ENCODE data around the gene CIB1.
"Not testable (repeated sequence)": the region's sequence is repeated elsewhere in the genome, so short reads cannot be mapped to it uniquely, and the experiment has no call there.

CIB1 gene

DNA sequence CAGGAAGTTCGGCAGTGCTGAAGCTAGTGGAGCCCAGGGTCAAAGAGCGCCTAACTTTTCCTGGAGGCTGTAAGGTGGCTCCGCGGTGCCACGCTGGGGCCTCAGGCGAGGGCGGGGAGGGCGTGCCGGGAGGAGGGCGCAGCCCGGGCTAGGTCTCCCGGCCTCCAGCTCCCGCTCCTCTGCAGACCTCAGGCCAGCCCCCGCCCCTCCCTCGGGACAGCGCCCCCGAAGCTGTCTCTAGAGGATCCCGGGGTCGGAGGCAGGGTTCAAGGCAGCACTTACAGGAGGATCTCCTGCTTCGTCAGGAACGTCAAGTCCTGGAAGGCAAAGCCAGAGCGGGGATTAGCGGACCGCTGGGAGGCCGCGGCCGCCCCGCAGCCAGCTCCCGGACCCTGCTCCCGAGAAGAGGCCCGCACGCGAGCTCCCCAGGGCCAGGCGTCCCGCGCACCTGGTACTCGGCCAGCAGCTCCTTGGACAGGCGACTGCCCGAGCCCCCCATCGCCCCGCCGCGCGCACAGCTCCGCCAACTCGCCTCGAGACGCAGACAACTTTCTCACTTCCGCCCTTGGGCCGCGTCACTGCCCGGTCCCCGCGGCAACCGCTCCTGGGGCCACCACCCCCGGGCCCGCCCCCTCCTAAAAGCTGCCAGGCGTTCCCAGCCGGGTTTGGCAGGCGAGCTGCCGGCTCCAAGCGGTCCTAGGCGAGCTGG lies at the start of gene CIB1:
TSS of gene CIB1 (minus strand) at position 555 of the 709 bp plus-strand sequence. CDS start at position 499, 56 bp downstream.
- DNase-seq, result peak; percentile 92

- DNase-seq, result not testable (repeated sequence)
Observed at GRCh38 chr15:90281637-90282036, 47.9 kb upstream of the CIB1 start.

DNA sequence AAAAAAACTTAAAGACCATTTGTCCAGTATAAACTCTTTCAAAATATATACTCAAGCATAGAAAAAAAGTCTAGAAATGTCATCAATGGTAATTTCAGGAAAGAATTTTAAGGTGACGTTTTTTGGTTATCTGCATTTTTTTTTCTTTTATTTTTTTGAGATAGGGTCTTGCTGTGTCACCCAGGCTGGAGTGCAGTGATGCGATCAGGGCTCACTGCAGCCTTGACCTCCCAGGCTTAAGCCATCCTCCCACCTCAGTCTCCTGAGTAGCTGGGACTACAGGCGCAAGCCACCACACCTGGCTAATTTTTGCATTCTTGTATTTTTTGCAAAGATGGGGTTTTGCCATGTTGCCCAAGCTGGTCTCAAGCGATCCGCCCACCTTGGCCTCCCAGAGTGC lies 47.0 kb upstream of the CIB1 start:
- DNase-seq, result not testable (repeated sequence)

- not testable (repeated sequence) for DNase-seq
Observed at GRCh38 chr15:90278467-90278866, 44.7 kb upstream of the CIB1 start.

DNA sequence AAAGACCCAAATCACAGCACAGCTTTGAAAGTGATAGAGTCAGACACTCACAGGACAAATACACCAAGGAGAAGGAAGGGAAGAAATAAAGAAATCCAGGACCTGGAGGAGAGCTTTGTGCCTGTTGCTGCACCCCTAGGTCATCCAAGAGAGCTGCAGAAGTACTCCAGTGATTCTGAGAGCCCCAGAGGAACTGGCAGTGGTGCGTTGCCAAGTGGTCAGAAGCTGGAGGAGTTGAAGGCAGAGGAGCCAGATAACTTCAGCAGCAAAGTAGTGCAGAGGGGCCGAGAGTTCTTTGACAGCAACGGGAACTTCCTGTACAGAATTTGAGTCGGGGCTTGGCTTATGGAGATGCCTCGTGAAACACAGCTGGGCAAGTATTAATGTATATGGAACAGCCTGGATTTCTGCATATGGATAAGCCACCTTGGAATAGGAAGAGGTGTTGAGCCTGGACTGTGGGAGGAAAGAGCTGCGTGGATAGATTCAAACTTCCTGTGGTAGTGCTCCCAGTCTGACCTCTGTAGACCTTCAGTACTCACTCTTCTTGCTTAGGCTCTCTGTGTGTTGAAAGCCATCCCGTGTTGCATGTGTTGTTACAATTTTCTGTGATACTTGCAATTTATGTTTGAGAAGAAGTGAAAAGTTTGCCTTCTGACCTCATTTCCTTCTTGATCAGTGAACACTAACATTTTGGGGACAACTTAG lies 37.9 kb upstream of the CIB1 start:
- DNase-seq, result no peak

- DNase-seq, result no peak
Observed at GRCh38 chr15:90270502-90271150, 36.9 kb upstream of the CIB1 start.

DNA sequence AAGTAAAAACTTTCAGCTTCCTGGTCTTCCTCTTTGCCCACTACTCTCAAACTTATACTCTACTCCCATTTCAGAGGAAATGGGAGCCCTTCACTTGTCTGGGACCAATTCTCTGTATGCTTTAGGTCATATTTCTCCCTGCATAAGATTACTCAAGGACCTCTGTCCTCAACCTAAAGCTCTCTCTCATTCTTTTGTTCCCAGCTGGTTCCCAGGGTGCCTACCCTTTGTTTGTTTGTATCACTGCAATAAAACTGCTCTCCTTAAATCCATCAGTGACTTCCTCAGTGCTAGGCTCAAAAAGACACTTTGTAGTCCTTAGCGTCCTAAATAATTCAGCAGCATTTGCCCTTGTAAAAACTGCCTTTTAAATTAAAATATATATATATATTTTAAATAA lies 34.7 kb upstream of the CIB1 start:
- DNase-seq, result no peak

GRCh38 chr15:90266485-90266884 lies 32.7 kb upstream of the CIB1 start:
- DNase-seq, result no peak

GRCh38 chr15:90266061-90266431 lies 32.3 kb upstream of the CIB1 start:
- no peak for DNase-seq

GRCh38 chr15:90265271-90266060 lies 31.7 kb upstream of the CIB1 start, which contains the start of gene NGRN:
TSS of gene NGRN (plus strand) at chr15:90265672. CDS start at chr15:90265713, 41 bp downstream.
- peak; percentile 99 for DNase-seq

DNA sequence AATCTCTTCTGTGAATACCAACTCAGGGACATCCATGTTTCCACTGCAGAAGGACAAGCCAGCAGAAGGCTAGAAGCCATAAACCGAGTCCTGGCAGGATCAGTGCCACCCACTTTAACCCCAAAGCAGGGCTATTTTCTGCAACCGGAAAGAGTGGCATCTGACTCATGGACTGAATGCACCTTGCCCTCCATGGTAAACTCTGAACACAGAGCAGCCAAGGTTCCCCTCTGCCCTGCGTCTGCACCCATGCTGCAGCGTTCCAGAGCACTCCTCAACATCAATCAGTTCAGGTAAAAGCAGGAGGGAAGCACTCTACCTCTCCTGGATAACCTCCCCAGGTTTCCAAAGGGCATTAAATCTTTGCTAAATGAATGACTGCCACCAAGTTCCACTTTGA lies 30.9 kb upstream of the CIB1 start:
- no peak for DNase-seq

- DNase-seq, result no peak
Observed at GRCh38 chr15:90262426-90262825, 28.7 kb upstream of the CIB1 start.

DNA sequence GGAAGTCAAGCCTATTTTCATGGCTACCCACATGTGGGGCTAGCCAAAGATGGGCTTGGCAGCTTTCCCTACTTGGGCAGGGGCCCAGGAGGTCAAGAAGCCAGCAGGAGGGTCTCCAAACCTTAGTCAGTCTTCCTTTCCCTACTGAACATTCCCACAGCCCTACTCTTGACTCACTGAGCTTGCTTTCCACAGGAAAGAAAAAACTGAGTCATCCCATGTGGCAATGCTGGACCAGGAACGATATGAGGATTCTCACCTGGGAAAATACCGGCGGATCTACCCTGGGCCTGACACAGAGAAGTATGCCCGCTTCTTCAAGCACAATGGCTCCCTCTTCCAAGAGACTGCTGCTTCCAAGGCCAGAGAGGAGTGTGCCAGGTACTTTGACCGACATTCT lies 28.1 kb upstream of the CIB1 start:
- DNase-seq, result no peak

DNA sequence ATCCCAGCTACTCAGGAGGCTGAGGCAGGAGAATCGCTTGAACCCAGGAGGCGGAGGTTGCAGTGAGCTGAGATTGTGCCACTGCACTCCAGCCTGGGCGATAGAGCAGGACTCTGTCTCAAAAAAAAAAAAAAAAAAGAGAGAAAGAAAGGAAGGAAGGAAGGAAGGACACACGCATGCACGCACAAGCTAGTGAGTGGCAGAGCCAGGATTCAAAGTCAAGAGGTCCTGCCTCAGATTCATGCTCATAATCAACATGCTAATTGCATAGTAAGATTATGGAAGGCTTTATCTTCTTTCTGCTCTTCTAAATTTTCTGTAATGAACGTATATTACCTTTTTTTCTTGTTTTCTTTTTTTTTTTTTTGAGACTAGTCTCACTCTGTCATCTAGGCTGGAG lies 27.0 kb upstream of the CIB1 start:
- DNase-seq, result not testable (repeated sequence)

DNA sequence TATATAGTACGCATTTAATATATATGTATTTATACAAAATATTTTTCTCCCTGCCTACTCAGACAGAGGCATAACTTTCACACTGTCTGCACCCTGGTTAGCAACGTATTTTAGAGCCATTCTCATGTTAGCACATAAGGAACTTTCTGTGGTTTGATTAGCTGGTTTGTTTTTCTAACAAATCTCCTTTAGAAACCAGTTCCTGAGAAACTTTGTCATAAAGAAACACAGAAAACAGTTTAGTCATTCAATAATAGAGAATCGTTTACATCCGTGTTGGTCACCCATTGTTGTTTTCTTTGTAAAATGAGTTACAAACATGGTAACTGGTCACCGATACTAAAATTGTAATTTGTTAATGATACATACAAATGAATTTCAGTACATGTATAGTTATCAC lies 25.8 kb upstream of the CIB1 start:
- no peak for DNase-seq

DNA sequence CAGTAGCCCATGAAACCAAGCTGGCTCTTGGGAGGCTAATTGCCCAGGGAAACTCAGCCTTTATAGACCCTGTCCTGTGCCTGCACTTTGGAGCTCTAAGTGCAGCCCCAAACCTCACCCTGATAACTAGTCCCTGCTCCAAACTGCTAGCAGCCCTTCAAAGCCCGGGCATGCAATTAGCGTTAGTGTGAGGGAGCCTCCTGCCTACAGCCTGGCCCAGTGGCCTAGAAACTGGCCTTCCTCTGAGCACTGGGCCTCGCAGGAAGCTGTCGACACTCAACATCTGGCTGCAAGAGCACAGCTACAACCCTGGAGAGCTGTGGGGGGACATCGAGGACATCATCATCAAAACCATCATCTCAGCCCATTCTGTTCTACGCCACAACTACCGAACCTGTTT lies 24.0 kb upstream of the CIB1 start:
- DNase-seq, result no peak

GRCh38 chr15:90249203-90249863 lies 15.6 kb upstream of the CIB1 start, which contains the start of gene TTLL13:
TSS of gene TTLL13 (plus strand) at chr15:90249556. CDS start at chr15:90250631, 1,075 bp downstream.
- peak; percentile 96 for DNase-seq

DNA sequence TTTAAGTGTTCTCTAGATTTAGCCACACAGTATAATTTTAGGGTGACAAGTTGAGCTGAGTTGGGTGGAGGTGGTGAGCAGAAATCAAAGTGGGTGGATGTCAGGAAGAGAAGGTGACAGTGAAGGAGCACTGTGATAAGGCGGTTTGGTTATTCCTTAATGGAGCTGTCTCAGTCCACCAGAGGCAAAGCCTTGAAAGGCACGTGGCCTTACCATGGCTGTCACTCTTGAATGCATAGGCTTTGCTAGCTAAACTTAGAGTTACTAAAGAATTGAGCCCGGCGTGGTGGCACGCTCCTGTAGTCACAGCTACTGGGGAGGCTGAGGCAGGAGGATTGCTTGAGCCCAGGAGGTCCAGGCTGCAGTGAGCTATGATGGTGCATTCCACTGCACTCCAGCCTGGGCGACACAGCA lies 15.1 kb upstream of the CIB1 start:
- DNase-seq, result no peak

GRCh38 chr15:90243943-90244639 lies 10.3 kb upstream of the CIB1 start:
- DNase-seq, result no peak

DNA sequence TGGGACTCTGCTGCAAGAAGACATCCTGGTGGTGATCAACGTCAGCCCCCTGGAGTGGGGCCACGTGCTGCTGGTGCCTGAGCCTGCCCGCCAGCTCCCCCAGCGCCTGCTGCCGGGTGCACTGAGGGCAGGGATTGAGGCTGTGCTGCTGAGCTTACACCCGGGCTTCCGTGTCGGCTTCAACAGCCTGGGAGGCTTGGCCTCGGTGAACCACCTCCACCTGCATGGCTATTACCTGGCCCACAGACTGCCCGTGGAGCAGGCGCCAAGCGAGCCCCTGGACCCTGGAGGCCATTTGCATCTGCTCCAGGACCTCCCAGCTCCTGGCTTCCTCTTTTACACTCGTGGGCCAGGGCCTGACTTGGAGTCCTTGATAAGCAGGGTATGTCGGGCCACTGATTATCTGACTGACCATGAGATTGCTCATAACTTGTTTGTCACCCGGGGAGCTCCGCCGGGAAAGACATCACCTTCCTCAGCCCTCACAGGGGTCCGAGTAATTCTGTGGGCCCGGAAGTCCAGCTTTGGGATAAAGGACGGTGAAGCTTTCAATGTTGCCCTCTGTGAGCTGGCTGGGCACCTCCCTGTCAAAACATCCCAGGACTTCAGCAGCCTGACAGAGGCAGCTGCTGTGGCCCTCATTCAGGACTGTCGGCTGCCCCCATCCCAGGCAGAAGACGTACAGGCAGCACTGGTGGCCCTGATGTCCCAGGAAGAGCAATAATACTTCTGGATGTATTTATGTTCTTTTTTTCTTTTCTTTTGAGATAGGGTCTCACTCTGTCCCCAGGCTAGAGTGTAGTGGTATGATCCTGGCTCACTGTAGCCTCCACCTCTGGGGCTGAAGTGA lies 7.8 kb upstream of the CIB1 start:
- DNase-seq, result no peak

DNA sequence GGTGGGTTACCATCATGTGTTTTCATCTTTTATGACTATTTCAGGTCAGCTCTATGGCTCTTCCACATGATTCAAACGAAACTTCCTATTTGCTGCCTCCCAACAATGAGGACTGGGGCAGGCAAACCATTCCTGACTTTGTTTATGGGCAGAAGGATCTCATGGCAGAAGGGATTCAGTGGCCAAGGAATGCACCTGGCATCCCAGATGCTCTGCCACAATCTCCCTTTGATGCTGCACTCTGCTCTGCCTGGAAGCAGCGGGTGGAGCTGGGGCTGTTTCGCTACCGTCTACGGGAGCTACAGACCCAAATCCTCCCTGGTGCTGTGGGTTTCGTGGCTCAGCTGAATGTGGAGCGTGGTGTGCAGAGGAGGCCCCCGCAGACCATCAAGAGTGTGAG lies 7.1 kb upstream of the CIB1 start:
- DNase-seq, result no peak
